ENCODE results near the gene SCNM1.
"Not testable (repeated sequence)": the region's sequence is repeated elsewhere in the genome, so short reads cannot be mapped to it uniquely, and the experiment has no call there.

GRCh38 chr1:151188667-151189066 is 22.7 kb downstream of the SCNM1 start:
- TF ChIP-seq CTCF, POLR2A (IDR thresholded peaks at IDR 0.05): not testable (repeated sequence)

Measured in right lobe of liver (tissue), 4 donors.